MCF 10A (cell line): ENCODE results near the gene RALGAPA1. TPM values are rescaled to one million over a fixed set of nuclear protein-coding genes. Genes with fewer than 3 reads are reported as not detected.
A peak's percentile ranks its signal among the peaks of the same experiment; 100 is the strongest.

Experiments used
- BruUV-seq: library from RNA; stranded (reverse); fragments of 400-500 nt; replicated peaks from 2 replicates; lab custom pipeline; 2021; lab: Mats Ljungman, UMichigan
- CTCF ChIA-PET: fragments of 300-600 bp; sonication (Branson Sonifier 250); formaldehyde crosslinking; extraction: SDS; loops from one replicate; lab custom pipeline; 2021; ENCODE audit warnings: antibody characterized with exemption, inconsistent platforms; lab: Yijun Ruan, JAX
- POLR2A ChIA-PET: fragments of 300-600, 350-650 bp; sonication (Branson Sonifier 250); formaldehyde crosslinking; extraction: SDS; loops from one replicate; lab custom pipeline; 2020; ENCODE audit warnings: antibody characterized with exemption, inconsistent platforms; lab: Yijun Ruan, JAX
- DNase-seq: peaks from one replicate; pipeline ENCODE4 v3.0.0-alpha.2; 2018; ENCODE audit not compliant: unreplicated experiment
- H3K27ac Mint-ChIP-seq: one replicate; pipeline ENCODE4 v1.8.0; 2022; ENCODE audit warnings: mild to moderate bottlenecking, low read depth, mixed read lengths; ENCODE audit not compliant: unreplicated experiment
- H3K27me3 Mint-ChIP-seq: one replicate; pipeline ENCODE4 v1.8.0; 2022; ENCODE audit warnings: mixed read lengths; ENCODE audit not compliant: insufficient read depth, unreplicated experiment
- H3K36me3 Mint-ChIP-seq: one replicate; pipeline ENCODE4 v1.8.0; 2022; ENCODE audit warnings: mild to moderate bottlenecking, moderate library complexity, mixed read lengths; ENCODE audit not compliant: insufficient read depth, unreplicated experiment
- H3K4me1 Mint-ChIP-seq: one replicate; pipeline ENCODE4 v1.8.0; 2022; ENCODE audit warnings: mixed read lengths; ENCODE audit not compliant: insufficient read depth, unreplicated experiment
- H3K4me3 Mint-ChIP-seq: one replicate; pipeline ENCODE4 v1.8.0; 2022; ENCODE audit warnings: mild to moderate bottlenecking, moderate library complexity, mixed read lengths; ENCODE audit not compliant: unreplicated experiment
- H3K9me3 Mint-ChIP-seq: one replicate; pipeline ENCODE4 v1.8.0; 2022; ENCODE audit warnings: mixed read lengths; ENCODE audit not compliant: unreplicated experiment
- intact Hi-C: fragments of 100-400 bp; cut with micrococcal nuclease; formaldehyde crosslinking; loops from 2 replicates; pipeline ENCODE4 v1.14.1; 2022
- total RNA-seq: library from RNA; stranded (reverse); gene quantifications from 2 replicates; pipeline ENCODE4 v1.2.3, GENCODE V29; 2022
- TF ChIP-seq, protein P1 (sequence below): fragments of 200-600 bp; IDR thresholded peaks from one replicate; pipeline ENCODE4 v1.8.0; 2022; ENCODE audit warnings: antibody characterized with exemption, mild to moderate bottlenecking; ENCODE audit not compliant: unreplicated experiment

The RALGAPA1 gene
- total RNA-seq, 1 experiment from 2014 or later, result 52.3 TPM

DNA sequence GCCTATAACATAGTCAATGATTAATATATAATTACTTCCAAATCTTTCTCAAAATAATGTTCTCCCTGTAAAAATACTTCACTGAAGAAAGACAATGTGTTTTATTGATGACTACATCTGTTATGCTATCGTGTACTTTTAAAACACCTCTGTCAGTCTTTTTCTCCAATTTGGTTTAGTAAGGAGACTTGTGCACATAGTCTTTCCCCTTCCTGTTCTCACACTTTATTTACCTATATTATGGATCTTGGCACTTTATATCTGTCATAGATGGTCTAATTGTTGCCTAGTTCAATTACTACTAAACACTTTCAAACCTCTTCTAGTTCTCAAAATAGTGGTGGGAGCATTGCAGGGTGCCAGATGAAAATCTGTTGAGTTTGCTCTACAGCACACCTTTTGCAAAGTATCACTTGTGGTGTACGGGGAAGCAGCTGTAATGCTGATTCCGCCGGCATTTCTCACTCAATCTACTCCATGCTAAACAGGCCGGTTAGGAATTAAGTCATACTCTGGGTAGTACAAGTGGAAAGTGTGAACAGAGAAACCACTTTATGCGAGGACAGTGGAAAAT is 276.2 kb downstream of the RALGAPA1 start:
- POLR2A ChIA-PET, result no interaction called here
- peak; percentile 8 for DNase-seq
- BruUV-seq, result no TSS peak
- H3K36me3 Mint-ChIP-seq, result peaks cover 5% of the 10 kb centered on the region
- H3K4me3 Mint-ChIP-seq, result peak overlapping the region; percentile 74
- TF ChIP-seq, protein P1, sequence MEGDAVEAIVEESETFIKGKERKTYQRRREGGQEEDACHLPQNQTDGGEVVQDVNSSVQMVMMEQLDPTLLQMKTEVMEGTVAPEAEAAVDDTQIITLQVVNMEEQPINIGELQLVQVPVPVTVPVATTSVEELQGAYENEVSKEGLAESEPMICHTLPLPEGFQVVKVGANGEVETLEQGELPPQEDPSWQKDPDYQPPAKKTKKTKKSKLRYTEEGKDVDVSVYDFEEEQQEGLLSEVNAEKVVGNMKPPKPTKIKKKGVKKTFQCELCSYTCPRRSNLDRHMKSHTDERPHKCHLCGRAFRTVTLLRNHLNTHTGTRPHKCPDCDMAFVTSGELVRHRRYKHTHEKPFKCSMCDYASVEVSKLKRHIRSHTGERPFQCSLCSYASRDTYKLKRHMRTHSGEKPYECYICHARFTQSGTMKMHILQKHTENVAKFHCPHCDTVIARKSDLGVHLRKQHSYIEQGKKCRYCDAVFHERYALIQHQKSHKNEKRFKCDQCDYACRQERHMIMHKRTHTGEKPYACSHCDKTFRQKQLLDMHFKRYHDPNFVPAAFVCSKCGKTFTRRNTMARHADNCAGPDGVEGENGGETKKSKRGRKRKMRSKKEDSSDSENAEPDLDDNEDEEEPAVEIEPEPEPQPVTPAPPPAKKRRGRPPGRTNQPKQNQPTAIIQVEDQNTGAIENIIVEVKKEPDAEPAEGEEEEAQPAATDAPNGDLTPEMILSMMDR, result no peak
- H3K27me3 Mint-ChIP-seq, result peaks cover 54% of the 10 kb centered on the region
- H3K9me3 Mint-ChIP-seq, result no peaks in the 10 kb centered on the region
- H3K27ac Mint-ChIP-seq, result no peak overlapping the region
- intact Hi-C loops, result loop anchor here (5.0 kb wide), 1 partner anchor 154 kb away; no protein-coding TSS in a partner anchor
- CTCF ChIA-PET, result interaction anchor here (1.1 kb wide), 1 partner anchor 32 kb away, joined by 4 read pairs; no protein-coding TSS in a partner anchor
- peaks cover 6% of the 10 kb centered on the region for H3K4me1 Mint-ChIP-seq

GRCh38 chr14:35531960-35532747 is 276.9 kb downstream of the RALGAPA1 start:
- Mint-ChIP-seq H3K9me3 (no peaks in the 10 kb centered on the region), H3K27ac (no peak overlapping the region), H3K4me3 (no peak overlapping the region), H3K36me3 (no peaks in the 10 kb centered on the region), H3K4me1 (peaks cover 6% of the 10 kb centered on the region), H3K27me3 (peaks cover 54% of the 10 kb centered on the region)
- TF ChIP-seq, protein P1, result no peak
- no TSS peak for BruUV-seq
- DNase-seq, result no peak
- intact Hi-C loops, result loop anchor here (5.0 kb wide), 1 partner anchor 155 kb away; no protein-coding TSS in a partner anchor
- ChIA-PET POLR2A (no interaction called here), CTCF (no interaction called here)

DNA sequence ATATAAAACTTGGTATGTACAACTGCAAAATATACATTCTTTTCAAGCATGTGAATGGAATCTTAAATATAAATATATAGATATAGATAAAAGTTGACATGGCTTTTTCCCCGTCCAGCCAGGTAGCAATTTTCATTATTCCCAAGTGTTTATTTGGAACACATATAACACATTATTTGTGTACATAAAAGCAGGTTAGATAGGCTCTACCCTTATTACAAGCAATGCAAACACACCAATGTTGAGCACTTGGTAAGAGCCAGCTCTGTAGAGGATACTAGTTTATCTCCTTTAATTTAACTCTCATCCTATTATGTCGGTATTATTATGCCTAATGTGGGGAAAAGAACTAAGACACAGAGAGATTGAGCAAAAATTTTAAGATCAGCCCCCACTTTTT is 282.1 kb downstream of the RALGAPA1 start:
- Mint-ChIP-seq H3K4me3 (no peak overlapping the region), H3K4me1 (no peaks in the 10 kb centered on the region), H3K27me3 (peaks cover 46% of the 10 kb centered on the region), H3K27ac (no peak overlapping the region), H3K36me3 (no peaks in the 10 kb centered on the region), H3K9me3 (peaks cover 7% of the 10 kb centered on the region)
- POLR2A ChIA-PET, result interaction anchor here (0.6 kb wide), 1 partner anchor 285 kb away, joined by 4 read pairs; no protein-coding TSS in a partner anchor
- CTCF ChIA-PET, result no interaction called here
- TF ChIP-seq, protein P1, result no peak
- intact Hi-C loops, result no loop called here
- BruUV-seq, result no TSS peak
- DNase-seq, result no peak

GRCh38 chr14:35525695-35526094 is 283.4 kb downstream of the RALGAPA1 start:
- Mint-ChIP-seq H3K36me3 (no peaks in the 10 kb centered on the region), H3K9me3 (peaks cover 7% of the 10 kb centered on the region), H3K27ac (no peak overlapping the region), H3K27me3 (peaks cover 38% of the 10 kb centered on the region), H3K4me1 (no peaks in the 10 kb centered on the region), H3K4me3 (no peak overlapping the region)
- POLR2A ChIA-PET, result no interaction called here
- no peak for DNase-seq
- BruUV-seq, result no TSS peak
- CTCF ChIA-PET, result no interaction called here
- intact Hi-C loops, result no loop called here
- TF ChIP-seq, protein P1, result no peak
